DMS53 (cell line): ENCODE results near the gene GNE.

ENCODE experiments used
- DNase-seq: peaks from one replicate; lab custom pipeline; 2025; lab: John Stamatoyannopoulos, UW

The GNE gene

GRCh38 chr9:36166168-36166927, 91.9 kb downstream of the GNE start:
- peak; percentile 87 for DNase-seq

DNA sequence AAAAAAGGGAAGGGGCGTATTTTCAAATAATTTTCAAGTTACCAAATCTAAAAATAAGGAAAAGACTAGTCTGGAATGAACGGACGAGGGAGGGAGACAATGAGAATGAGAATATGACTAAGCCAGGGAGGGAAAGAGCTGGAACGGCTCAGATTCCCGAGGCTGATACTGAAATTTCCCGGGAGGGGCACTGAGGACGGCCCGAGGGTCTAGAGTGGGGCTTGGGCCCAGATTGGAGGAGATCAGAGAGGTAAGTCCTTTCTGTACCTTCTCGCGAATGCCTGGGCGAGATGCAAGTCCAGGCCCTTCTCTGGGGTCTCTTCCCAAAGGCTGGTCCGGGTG, 92.5 kb downstream of the GNE start:
- DNase-seq: no peak

GRCh38 chr9:36164989-36165388, 93.3 kb downstream of the GNE start:
- peak; percentile 16 for DNase-seq
